Astrocyte (in vitro differentiated cells and primary cell): Measurements from ENCODE around the gene C1orf210. TPM values are rescaled to one million over a fixed set of nuclear protein-coding genes. Genes with fewer than 3 reads are reported as not detected.

Source experiments
- DNase-seq: peaks from one replicate; pipeline ENCODE4 v3.0.0-alpha.2; 2010; ENCODE audit warnings: low read depth
- FAIRE-seq: peaks from 2 replicates; lab custom pipeline; 2011; peaks lifted over from hg19 to GRCh38; lab: Jason Lieb, UNC
- H2AFZ ChIP-seq: 2 replicates; pipeline ENCODE4 v1.6.0; 2012; ENCODE audit warnings: low read depth, low read length, inconsistent platforms
- H3K27ac ChIP-seq: 2 replicates; pipeline ENCODE4 v1.5.1; 2011; ENCODE audit warnings: low read depth, low read length, inconsistent platforms
- H3K27me3 ChIP-seq: 2 replicates; pipeline ENCODE4 v1.6.0; 2011; ENCODE audit warnings: low read length, inconsistent platforms; ENCODE audit not compliant: insufficient read depth
- H3K36me3 ChIP-seq: 2 replicates; pipeline ENCODE4 v1.5.1; 2011; ENCODE audit warnings: low read length, inconsistent platforms; ENCODE audit not compliant: insufficient read depth
- H3K4me1 ChIP-seq: 2 replicates; pipeline ENCODE4 v1.5.1; 2011; ENCODE audit warnings: low read length, inconsistent platforms; ENCODE audit not compliant: insufficient read depth
- H3K4me2 ChIP-seq: 2 replicates; pipeline ENCODE4 v1.6.0; 2012; ENCODE audit warnings: low read length, inconsistent platforms
- H3K4me3 ChIP-seq: 2 replicates; pipeline ENCODE4 v1.5.1; 2011; ENCODE audit warnings: low read depth, mild to moderate bottlenecking, low read length, inconsistent platforms; ENCODE audit not compliant: insufficient read depth
- H3K79me2 ChIP-seq: 2 replicates; pipeline ENCODE4 v1.6.0; 2012; ENCODE audit warnings: mild to moderate bottlenecking, low read length, inconsistent platforms; ENCODE audit not compliant: insufficient read depth
- H3K9ac ChIP-seq: 2 replicates; pipeline ENCODE4 v1.6.0; 2012; ENCODE audit warnings: mild to moderate bottlenecking, low read length, inconsistent platforms
- H3K9me3 ChIP-seq: 2 replicates; pipeline ENCODE4 v1.5.1; 2012; ENCODE audit warnings: low read depth, mild to moderate bottlenecking, low read length, inconsistent platforms; ENCODE audit not compliant: insufficient read depth
- H4K20me1 ChIP-seq: 2 replicates; pipeline ENCODE4 v1.6.0; 2012; ENCODE audit warnings: low read length, inconsistent platforms; ENCODE audit not compliant: insufficient read depth
- H3K27ac Mint-ChIP-seq: one replicate; pipeline ENCODE4 v1.8.0; 2021; ENCODE audit warnings: mild to moderate bottlenecking, mixed read lengths; ENCODE audit not compliant: unreplicated experiment
- H3K27me3 Mint-ChIP-seq: one replicate; pipeline ENCODE4 v1.8.0; 2021; ENCODE audit warnings: low read depth, mixed read lengths; ENCODE audit not compliant: unreplicated experiment
- H3K36me3 Mint-ChIP-seq: one replicate; pipeline ENCODE4 v1.8.0; 2021; ENCODE audit warnings: low read depth, mixed read lengths; ENCODE audit not compliant: unreplicated experiment
- H3K4me1 Mint-ChIP-seq: one replicate; pipeline ENCODE4 v1.8.0; 2021; ENCODE audit warnings: low read depth, mixed read lengths; ENCODE audit not compliant: unreplicated experiment
- H3K4me3 Mint-ChIP-seq: one replicate; pipeline ENCODE4 v1.8.0; 2021; ENCODE audit warnings: mild to moderate bottlenecking, moderate library complexity, mixed read lengths; ENCODE audit not compliant: unreplicated experiment
- H3K9me3 Mint-ChIP-seq: one replicate; pipeline ENCODE4 v1.8.0; 2021; ENCODE audit warnings: mild to moderate bottlenecking, mixed read lengths; ENCODE audit not compliant: unreplicated experiment
- EZH2 ChIP-seq: IDR thresholded peaks from 2 replicates; pipeline ENCODE4 v1.6.1; 2012; ENCODE audit warnings: mild to moderate bottlenecking, low read length, inconsistent platforms; ENCODE audit not compliant: insufficient read depth
- total RNA-seq: library from RNA; stranded (reverse); gene quantifications from 2 replicates; pipeline ENCODE4 v1.2.1, GENCODE V29; 2021
- TF ChIP-seq, protein P1 (sequence below): IDR thresholded peaks from 2 replicates; pipeline ENCODE4 v1.5.1; 2011; ENCODE audit warnings: low read depth, mild to moderate bottlenecking, inconsistent platforms, low read length, moderate library complexity; ENCODE audit not compliant: insufficient read depth

Gene C1orf210
- total RNA-seq, 1 donor from 2014 or later = 0.84 TPM

DNA sequence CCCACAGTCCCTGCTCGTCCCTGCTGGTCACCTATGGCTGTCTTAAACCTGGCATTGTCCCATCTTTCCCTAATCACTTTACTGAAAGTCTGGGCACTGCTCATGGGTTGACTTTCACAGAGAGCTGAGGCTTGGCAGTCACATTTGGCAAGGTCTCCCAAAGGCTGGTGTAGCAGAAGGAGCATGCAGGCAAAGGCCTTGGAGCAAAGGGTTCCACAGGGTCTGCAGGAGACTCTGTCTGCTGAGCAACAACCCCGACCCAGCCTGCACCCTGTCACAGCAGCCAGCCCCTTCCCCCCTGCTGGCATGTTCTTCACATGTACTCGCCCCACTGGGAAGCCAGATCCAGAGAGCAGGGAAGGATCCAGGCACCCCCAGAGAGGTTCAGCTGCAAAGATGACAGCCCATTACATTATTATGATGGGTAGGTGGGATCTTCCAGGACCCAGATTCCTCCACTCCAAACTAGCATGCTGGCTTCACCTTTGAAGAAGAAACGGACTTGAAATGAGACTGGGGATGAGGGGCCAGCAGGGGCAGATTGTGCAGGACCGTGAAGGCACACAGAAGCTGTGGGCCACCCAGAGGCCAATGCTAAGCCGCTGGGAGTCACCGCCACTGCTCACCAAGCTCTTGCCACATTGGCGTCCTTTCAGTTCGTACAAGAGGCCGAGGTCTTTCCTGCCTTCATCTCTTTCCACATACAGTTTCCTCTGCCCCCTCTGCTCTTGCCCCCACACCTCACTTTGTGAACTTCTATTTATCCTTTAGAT lies 29.8 kb downstream of the C1orf210 start:
- Histone ChIP-seq H3K27me3 (peaks cover 7% of the 10 kb centered on the region), H3K4me2 (no peak overlapping the region), H3K4me1 (no peaks in the 10 kb centered on the region), H3K9ac (no peak overlapping the region), H4K20me1 (no peaks in the 10 kb centered on the region), H3K4me3 (no peak overlapping the region), H3K79me2 (no peaks in the 10 kb centered on the region), H3K27ac (no peak overlapping the region), H3K36me3 (no peaks in the 10 kb centered on the region), H3K9me3 (no peaks in the 10 kb centered on the region), H2AFZ (no peak overlapping the region)
- H3K27me3 Mint-ChIP-seq = peaks cover 38% of the 10 kb centered on the region
- no peak for TF ChIP-seq EZH2
- TF ChIP-seq, protein P1, sequence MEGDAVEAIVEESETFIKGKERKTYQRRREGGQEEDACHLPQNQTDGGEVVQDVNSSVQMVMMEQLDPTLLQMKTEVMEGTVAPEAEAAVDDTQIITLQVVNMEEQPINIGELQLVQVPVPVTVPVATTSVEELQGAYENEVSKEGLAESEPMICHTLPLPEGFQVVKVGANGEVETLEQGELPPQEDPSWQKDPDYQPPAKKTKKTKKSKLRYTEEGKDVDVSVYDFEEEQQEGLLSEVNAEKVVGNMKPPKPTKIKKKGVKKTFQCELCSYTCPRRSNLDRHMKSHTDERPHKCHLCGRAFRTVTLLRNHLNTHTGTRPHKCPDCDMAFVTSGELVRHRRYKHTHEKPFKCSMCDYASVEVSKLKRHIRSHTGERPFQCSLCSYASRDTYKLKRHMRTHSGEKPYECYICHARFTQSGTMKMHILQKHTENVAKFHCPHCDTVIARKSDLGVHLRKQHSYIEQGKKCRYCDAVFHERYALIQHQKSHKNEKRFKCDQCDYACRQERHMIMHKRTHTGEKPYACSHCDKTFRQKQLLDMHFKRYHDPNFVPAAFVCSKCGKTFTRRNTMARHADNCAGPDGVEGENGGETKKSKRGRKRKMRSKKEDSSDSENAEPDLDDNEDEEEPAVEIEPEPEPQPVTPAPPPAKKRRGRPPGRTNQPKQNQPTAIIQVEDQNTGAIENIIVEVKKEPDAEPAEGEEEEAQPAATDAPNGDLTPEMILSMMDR = no peak
- no peaks in the 10 kb centered on the region for H3K36me3 Mint-ChIP-seq
- DNase-seq (no peak), FAIRE-seq (no peak)
- H3K27ac Mint-ChIP-seq = no peak overlapping the region
- no peaks in the 10 kb centered on the region for H3K4me1 Mint-ChIP-seq
- no peak overlapping the region for H3K4me3 Mint-ChIP-seq
- H3K9me3 Mint-ChIP-seq = peaks cover 11% of the 10 kb centered on the region

DNA sequence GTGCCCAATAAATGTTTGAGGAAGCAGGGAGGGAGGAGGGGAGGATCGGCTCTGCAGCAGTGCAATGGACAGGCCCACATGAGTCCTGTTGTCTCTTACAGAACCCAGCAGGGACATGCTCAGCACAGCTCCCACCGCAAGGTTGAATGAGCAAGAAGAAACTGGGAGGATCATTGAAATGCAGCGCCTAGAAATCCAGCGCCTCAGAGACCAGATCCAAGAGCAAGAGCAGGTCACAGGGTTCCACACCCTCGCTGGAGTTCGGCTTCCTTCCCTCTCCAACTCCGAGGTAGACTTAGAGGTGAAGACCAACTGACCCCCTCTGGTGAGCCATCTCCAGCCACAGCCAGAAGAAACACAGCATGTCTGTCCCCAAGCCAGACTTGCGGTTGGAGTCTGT lies 31.5 kb downstream of the C1orf210 start:
- peaks cover 15% of the 10 kb centered on the region for H3K9me3 Mint-ChIP-seq
- H3K36me3 ChIP-seq = no peaks in the 10 kb centered on the region
- no peaks in the 10 kb centered on the region for H4K20me1 ChIP-seq
- H2AFZ ChIP-seq = no peak overlapping the region
- no peak overlapping the region for H3K27ac ChIP-seq
- H3K27ac Mint-ChIP-seq = no peak overlapping the region
- H3K4me3 Mint-ChIP-seq = no peak overlapping the region
- no peaks in the 10 kb centered on the region for H3K4me1 Mint-ChIP-seq
- DNase-seq (no peak), FAIRE-seq (no peak)
- no peaks in the 10 kb centered on the region for H3K4me1 ChIP-seq
- TF ChIP-seq, protein P1 = no peak
- TF ChIP-seq EZH2 = no peak
- peaks cover 41% of the 10 kb centered on the region for H3K27me3 Mint-ChIP-seq
- no peaks in the 10 kb centered on the region for H3K9me3 ChIP-seq
- H3K27me3 ChIP-seq = peaks cover 7% of the 10 kb centered on the region
- H3K36me3 Mint-ChIP-seq = no peaks in the 10 kb centered on the region
- H3K9ac ChIP-seq = no peak overlapping the region
- no peaks in the 10 kb centered on the region for H3K79me2 ChIP-seq
- H3K4me2 ChIP-seq = no peak overlapping the region
- no peak overlapping the region for H3K4me3 ChIP-seq

DNA sequence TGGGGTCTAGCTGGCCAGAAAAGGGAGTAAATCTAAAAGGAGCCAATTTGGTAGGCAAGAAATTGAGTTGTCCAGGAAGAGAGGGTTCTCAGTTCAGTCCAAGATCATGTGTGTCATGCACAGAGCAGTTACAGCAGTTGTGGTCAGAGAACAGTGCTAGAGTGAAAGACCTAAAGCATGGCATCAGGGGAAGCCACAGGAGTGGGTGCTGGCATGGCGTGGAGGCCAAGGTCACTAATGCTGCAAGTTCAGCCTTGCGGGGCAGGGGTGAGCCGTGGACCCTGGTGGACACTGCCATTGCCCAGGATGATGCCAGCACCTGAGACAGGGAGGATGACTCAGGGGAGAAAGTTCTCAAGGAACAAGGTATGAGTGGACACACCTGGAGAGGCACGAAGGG lies 32.2 kb downstream of the C1orf210 start:
- H3K9me3 Mint-ChIP-seq = peaks cover 13% of the 10 kb centered on the region
- no peak overlapping the region for H3K27ac ChIP-seq
- H3K4me3 Mint-ChIP-seq = no peak overlapping the region
- H3K4me2 ChIP-seq = no peak overlapping the region
- H3K27ac Mint-ChIP-seq = no peak overlapping the region
- H3K36me3 Mint-ChIP-seq = no peaks in the 10 kb centered on the region
- peaks cover 41% of the 10 kb centered on the region for H3K27me3 Mint-ChIP-seq
- no peaks in the 10 kb centered on the region for H3K4me1 ChIP-seq
- H3K4me3 ChIP-seq = no peak overlapping the region
- no peaks in the 10 kb centered on the region for H3K9me3 ChIP-seq
- H2AFZ ChIP-seq = no peak overlapping the region
- no peaks in the 10 kb centered on the region for H4K20me1 ChIP-seq
- H3K79me2 ChIP-seq = no peaks in the 10 kb centered on the region
- peaks cover 7% of the 10 kb centered on the region for H3K27me3 ChIP-seq
- no peak for FAIRE-seq
- no peak overlapping the region for H3K9ac ChIP-seq
- H3K36me3 ChIP-seq = no peaks in the 10 kb centered on the region
- TF ChIP-seq, protein P1 = no peak
- TF ChIP-seq EZH2 = no peak
- H3K4me1 Mint-ChIP-seq = no peaks in the 10 kb centered on the region
- no peak for DNase-seq
